HepG2 (cell line): ENCODE data around the gene RESP18. TPM values are rescaled to one million over a fixed set of nuclear protein-coding genes. Genes with fewer than 3 reads are reported as not detected.

Source experiments
- CHCHD3 ChIP-seq: sonication (generic); formaldehyde crosslinking; IDR thresholded peaks from 2 replicates; pipeline ENCODE4 v1.8.0; 2022; ENCODE audit warnings: mild to moderate bottlenecking, missing genetic modification reagents, moderate library complexity
- HNRNPH1 ChIP-seq: fragments of 200-400 bp; formaldehyde crosslinking; optimal IDR thresholded peaks from 2 replicates; pipeline ENCODE3; 2017; ENCODE audit warnings: mild to moderate bottlenecking, low read depth, low read length
- KLF15 ChIP-seq: sonication (generic); formaldehyde crosslinking; IDR thresholded peaks from 2 replicates; pipeline ENCODE4 v1.8.1; 2023; ENCODE audit warnings: borderline replicate concordance, mild to moderate bottlenecking, inconsistent platforms, missing genetic modification reagents, mixed read lengths
- MIER3 ChIP-seq: IDR thresholded peaks from 2 replicates; pipeline ENCODE4 v1.6.1; 2016; ENCODE audit warnings: missing compliant biosample characterization, borderline replicate concordance
- MXD3 ChIP-seq: IDR thresholded peaks from 2 replicates; pipeline ENCODE4 v1.6.1; 2016; ENCODE audit warnings: mild to moderate bottlenecking, missing biosample characterization, missing genetic modification reagents
- NBN ChIP-seq: fragments of 450-650 bp; conservative IDR thresholded peaks from 2 replicates; pipeline ENCODE4 v1.6.1; 2017
- NFKB2 ChIP-seq: sonication (generic); formaldehyde crosslinking; IDR thresholded peaks from 2 replicates; pipeline ENCODE4 v1.4.0; 2020; ENCODE audit warnings: missing genetic modification reagents, borderline replicate concordance
- NFRKB ChIP-seq: fragments of 450-650 bp; IDR thresholded peaks from 2 replicates; pipeline ENCODE4 v1.6.1; 2017
- NR2F1 ChIP-seq, 2 experiments: fragments of 450-650 bp in 1 of 2; formaldehyde crosslinking in 1 of 2; IDR thresholded peaks; 2 replicates each; pipeline versions ENCODE4 v1.5.0 to v1.6.1; 2016 to 2020; ENCODE audit warnings: mild to moderate bottlenecking in 1 of 2, missing compliant biosample characterization in 1 of 2, missing genetic modification reagents in 1 of 2, moderate library complexity in 1 of 2
- PBX3 ChIP-seq: sonication (generic); formaldehyde crosslinking; IDR thresholded peaks from 2 replicates; pipeline ENCODE4 v1.8.1; 2023; ENCODE audit warnings: missing genetic modification reagents, inconsistent platforms, borderline replicate concordance
- PCBP1 ChIP-seq: fragments of 200-400 bp; formaldehyde crosslinking; IDR thresholded peaks from 2 replicates; pipeline ENCODE4 v1.6.1; 2017; ENCODE audit warnings: mild to moderate bottlenecking, low read depth, low read length, borderline replicate concordance
- RBFOX2 ChIP-seq: fragments of 200-400 bp; formaldehyde crosslinking; IDR thresholded peaks from 2 replicates; pipeline ENCODE4 v1.6.1; 2017; ENCODE audit warnings: low read depth, mild to moderate bottlenecking, low read length
- SP5 ChIP-seq: IDR thresholded peaks from 2 replicates; pipeline ENCODE4 v1.6.1; 2016; ENCODE audit warnings: low read depth, borderline replicate concordance
- STAT5B ChIP-seq: sonication (generic); formaldehyde crosslinking; IDR thresholded peaks from 2 replicates; pipeline ENCODE4 v1.4.0; 2020; ENCODE audit warnings: missing genetic modification reagents
- TFE3 ChIP-seq: IDR thresholded peaks from 2 replicates; pipeline ENCODE4 v1.6.1; 2016
- ZNF142 ChIP-seq: sonication (generic); formaldehyde crosslinking; IDR thresholded peaks from 2 replicates; pipeline ENCODE4 v1.4.0; 2020; ENCODE audit warnings: missing genetic modification reagents
- ZNF431 ChIP-seq: sonication (generic); formaldehyde crosslinking; IDR thresholded peaks from 2 replicates; pipeline ENCODE4 v1.9.0; 2022; ENCODE audit warnings: missing genetic modification reagents, low read depth, mild to moderate bottlenecking, borderline replicate concordance
- ZNF710 ChIP-seq: sonication (generic); formaldehyde crosslinking; IDR thresholded peaks from 2 replicates; pipeline ENCODE4 v1.5.0; 2020; ENCODE audit warnings: mild to moderate bottlenecking, missing genetic modification reagents, borderline replicate concordance
- polyA plus RNA-seq, 8 experiments: library from polyadenylated mRNA; depleted of rRNA in 3 of 8; stranded (reverse) in 7 of 8; unstranded in 1 of 8; fragments of >200 nt; fragmentation: Illumina TruSeq in 4 of 8; extraction: Trizol in 4 of 8; gene quantifications; 2 replicates each; pipeline versions ENCODE4 v1.2.1 to v1.2.3, GENCODE V29; 2011 to 2016; ENCODE audit warnings: low read depth in 4 of 8, missing spikeins in 1 of 8, mixed read lengths in 1 of 8; ENCODE audit not compliant: insufficient read depth in 1 of 8
- total RNA-seq, 5 experiments: library from RNA; depleted of rRNA; stranded (reverse); fragments of >200 nt; fragmentation: Illumina TruSeq; extraction: Trizol; gene quantifications; 2 replicates each; pipeline ENCODE4 v1.2.3, GENCODE V29; 2016; ENCODE audit warnings: low read depth in 1 of 5

Gene RESP18
- total and polyA plus RNA-seq, 2 of the 13 experiments (the other 11 are each of a cell fraction or from before 2014, with no cell fraction given) = not detected

- TF ChIP-seq HNRNPH1 (no peak), PBX3 (CRISPR knock-in tag) (0 out of 2 replicates have a peak, but pooled peaks have one; percentile 42), TFE3 (peak; percentile 83), CHCHD3 (CRISPR knock-in tag) (peak; percentile 88; the same call in 1 of the 2 replicates), STAT5B (peak; percentile 97), NBN (no peak), MXD3 (peak; percentile 96), ZNF710 (CRISPR knock-in tag) (no peak), NFKB2 (peak; percentile 97), NR2F1 (CRISPR knock-in tag; IDR thresholded peaks at IDR 0.05) (0 out of 4 replicates have a peak, but pooled peaks of 1 of the 2 experiments have one; percentile 39), PCBP1 (no peak), MIER3 (CRISPR knock-in tag) (peak; percentile 66; the same call in 1 of the 2 replicates), KLF15 (CRISPR knock-in tag) (peak; percentile 95; the same call in 1 of the 2 replicates), SP5 (CRISPR knock-in tag) (0 out of 2 replicates have a peak, but pooled peaks have one; percentile 18), ZNF431 (CRISPR knock-in tag) (peak; percentile 91), RBFOX2 (no peak), NFRKB (no peak), ZNF142 (CRISPR knock-in tag) (peak; percentile 74; the same call in 1 of the 2 replicates)
Observed at GRCh38 chr2:219331560-219332213, 857 bp downstream of the RESP18 start (continued).
